ENCODE measurements around the gene CHRM5.

The CHRM5 gene

GRCh38 chr15:34059476-34059875, 91.2 kb downstream of the CHRM5 start:
- Histone ChIP-seq H3K9ac (ENCODE audit: low read depth, low read length) (no peak overlapping the region), H3K4me3 (ENCODE audit: low read length) (no peak overlapping the region), H3K9me3 (ENCODE audit: insufficient read depth, low read depth, low read length) (no peaks in the 10 kb centered on the region), H3K4me1 (ENCODE audit: insufficient read depth, low read length) (0 out of 2 replicates have a peak, but pooled peaks cover 3% of the 10 kb centered on the region), H3K27me3 (ENCODE audit: insufficient read depth, low read length) (no peaks in the 10 kb centered on the region), H3K27ac (ENCODE audit: low read depth, low read length) (no peak overlapping the region), H3K36me3 (ENCODE audit: insufficient read depth, low read length) (no peaks in the 10 kb centered on the region)
- WGBS: 78% methylated on average over 2 of the region's 2 CpGs

GRCh38 chr15:34059946-34060345, 91.6 kb downstream of the CHRM5 start:
- no peaks in the 10 kb centered on the region for H3K27me3 ChIP-seq (ENCODE audit: insufficient read depth, low read length)
- H3K4me1 ChIP-seq (ENCODE audit: insufficient read depth, low read length): 0 out of 2 replicates have a peak, but pooled peaks cover 3% of the 10 kb centered on the region
- H3K9me3 ChIP-seq (ENCODE audit: insufficient read depth, low read depth, low read length): no peaks in the 10 kb centered on the region
- 84% methylated on average over 3 of the region's 3 CpGs for WGBS
- H3K4me3 ChIP-seq (ENCODE audit: low read length): no peak overlapping the region
- no peak overlapping the region for H3K27ac ChIP-seq (ENCODE audit: low read depth, low read length)
- no peak overlapping the region for H3K9ac ChIP-seq (ENCODE audit: low read depth, low read length)
- H3K36me3 ChIP-seq (ENCODE audit: insufficient read depth, low read length): no peaks in the 10 kb centered on the region

GRCh38 chr15:34064438-34064837, 96.1 kb downstream of the CHRM5 start:
- no peaks in the 10 kb centered on the region for H3K4me1 ChIP-seq (ENCODE audit: insufficient read depth, low read length)
- H3K27ac ChIP-seq (ENCODE audit: low read depth, low read length): no peak overlapping the region
- no peaks in the 10 kb centered on the region for H3K36me3 ChIP-seq (ENCODE audit: insufficient read depth, low read length)
- 0% methylated on average over 1 of the region's 1 CpG for WGBS
- H3K4me3 ChIP-seq (ENCODE audit: low read length): no peak overlapping the region
- no peaks in the 10 kb centered on the region for H3K27me3 ChIP-seq (ENCODE audit: insufficient read depth, low read length)
- no peaks in the 10 kb centered on the region for H3K9me3 ChIP-seq (ENCODE audit: insufficient read depth, low read depth, low read length)
- no peak overlapping the region for H3K9ac ChIP-seq (ENCODE audit: low read depth, low read length)

- WGBS: 100% methylated on average over 2 of the region's 3 CpGs
- no peak overlapping the region for H3K9ac ChIP-seq (ENCODE audit: low read depth, low read length)
Observed at GRCh38 chr15:34065261-34065660, 97.0 kb downstream of the CHRM5 start.

GRCh38 chr15:34065941-34066340, 97.6 kb downstream of the CHRM5 start:
- no peaks in the 10 kb centered on the region for H3K27me3 ChIP-seq (ENCODE audit: insufficient read depth, low read length)
- no peaks in the 10 kb centered on the region for H3K36me3 ChIP-seq (ENCODE audit: insufficient read depth, low read length)
- H3K4me1 ChIP-seq (ENCODE audit: insufficient read depth, low read length): no peaks in the 10 kb centered on the region
- 90% methylated on average over 8 of the region's 8 CpGs for WGBS
- no peak overlapping the region for H3K4me3 ChIP-seq (ENCODE audit: low read length)
- H3K27ac ChIP-seq (ENCODE audit: low read depth, low read length): no peak overlapping the region
- no peak overlapping the region for H3K9ac ChIP-seq (ENCODE audit: low read depth, low read length)
- no peaks in the 10 kb centered on the region for H3K9me3 ChIP-seq (ENCODE audit: insufficient read depth, low read depth, low read length)

More at GRCh38 chr15:34065261-34065660, 97.0 kb downstream of the CHRM5 start:
- Histone ChIP-seq H3K9me3 (ENCODE audit: insufficient read depth, low read depth, low read length) (no peaks in the 10 kb centered on the region), H3K4me1 (ENCODE audit: insufficient read depth, low read length) (no peaks in the 10 kb centered on the region), H3K27me3 (ENCODE audit: insufficient read depth, low read length) (no peaks in the 10 kb centered on the region), H3K36me3 (ENCODE audit: insufficient read depth, low read length) (no peaks in the 10 kb centered on the region), H3K27ac (ENCODE audit: low read depth, low read length) (no peak overlapping the region), H3K4me3 (ENCODE audit: low read length) (no peak overlapping the region)

GRCh38 chr15:34070003-34070402, 101.7 kb downstream of the CHRM5 start:
- WGBS: 80% methylated on average over 5 of the region's 6 CpGs

GRCh38 chr15:34076785-34077184, 108.5 kb downstream of the CHRM5 start:
- Histone ChIP-seq H3K9me3 (ENCODE audit: insufficient read depth, low read depth, low read length) (no peaks in the 10 kb centered on the region), H3K9ac (ENCODE audit: low read depth, low read length) (no peak overlapping the region), H3K4me1 (ENCODE audit: insufficient read depth, low read length) (no peaks in the 10 kb centered on the region), H3K27me3 (ENCODE audit: insufficient read depth, low read length) (no peaks in the 10 kb centered on the region), H3K27ac (ENCODE audit: low read depth, low read length) (no peak overlapping the region), H3K4me3 (ENCODE audit: low read length) (no peak overlapping the region), H3K36me3 (ENCODE audit: insufficient read depth, low read length) (no peaks in the 10 kb centered on the region)
- WGBS: 92% methylated on average over 4 of the region's 4 CpGs

More at GRCh38 chr15:34070003-34070402, 101.7 kb downstream of the CHRM5 start:
- Histone ChIP-seq H3K9ac (ENCODE audit: low read depth, low read length) (no peak overlapping the region), H3K4me3 (ENCODE audit: low read length) (no peak overlapping the region), H3K36me3 (ENCODE audit: insufficient read depth, low read length) (no peaks in the 10 kb centered on the region), H3K9me3 (ENCODE audit: insufficient read depth, low read depth, low read length) (no peaks in the 10 kb centered on the region), H3K27me3 (ENCODE audit: insufficient read depth, low read length) (no peaks in the 10 kb centered on the region), H3K4me1 (ENCODE audit: insufficient read depth, low read length) (no peaks in the 10 kb centered on the region), H3K27ac (ENCODE audit: low read depth, low read length) (no peak overlapping the region)

GRCh38 chr15:34078900-34079299, 110.6 kb downstream of the CHRM5 start:
- no peak overlapping the region for H3K27ac ChIP-seq (ENCODE audit: low read depth, low read length)
- H3K4me3 ChIP-seq (ENCODE audit: low read length): no peak overlapping the region
- H3K9me3 ChIP-seq (ENCODE audit: insufficient read depth, low read depth, low read length): no peaks in the 10 kb centered on the region
- H3K27me3 ChIP-seq (ENCODE audit: insufficient read depth, low read length): no peaks in the 10 kb centered on the region
- H3K36me3 ChIP-seq (ENCODE audit: insufficient read depth, low read length): peaks cover 8% of the 10 kb centered on the region
- 89% methylated on average over 3 of the region's 3 CpGs for WGBS
- no peaks in the 10 kb centered on the region for H3K4me1 ChIP-seq (ENCODE audit: insufficient read depth, low read length)
- H3K9ac ChIP-seq (ENCODE audit: low read depth, low read length): no peak overlapping the region

GRCh38 chr15:34079904-34080303, 111.6 kb downstream of the CHRM5 start:
- Histone ChIP-seq H3K4me3 (ENCODE audit: low read length) (no peak overlapping the region), H3K9ac (ENCODE audit: low read depth, low read length) (no peak overlapping the region), H3K36me3 (ENCODE audit: insufficient read depth, low read length) (peaks cover 16% of the 10 kb centered on the region), H3K27me3 (ENCODE audit: insufficient read depth, low read length) (no peaks in the 10 kb centered on the region), H3K9me3 (ENCODE audit: insufficient read depth, low read depth, low read length) (no peaks in the 10 kb centered on the region), H3K4me1 (ENCODE audit: insufficient read depth, low read length) (no peaks in the 10 kb centered on the region), H3K27ac (ENCODE audit: low read depth, low read length) (no peak overlapping the region)
- 98% methylated on average over 4 of the region's 4 CpGs for WGBS

GRCh38 chr15:34084086-34084485, 115.8 kb downstream of the CHRM5 start:
- 93% methylated on average over 7 of the region's 7 CpGs for WGBS
- H3K27ac ChIP-seq (ENCODE audit: low read depth, low read length): no peak overlapping the region
- H3K4me1 ChIP-seq (ENCODE audit: insufficient read depth, low read length): no peaks in the 10 kb centered on the region
- H3K27me3 ChIP-seq (ENCODE audit: insufficient read depth, low read length): no peaks in the 10 kb centered on the region
- H3K36me3 ChIP-seq (ENCODE audit: insufficient read depth, low read length): peaks cover 48% of the 10 kb centered on the region
- H3K9ac ChIP-seq (ENCODE audit: low read depth, low read length): no peak overlapping the region
- H3K4me3 ChIP-seq (ENCODE audit: low read length): no peak overlapping the region
- no peaks in the 10 kb centered on the region for H3K9me3 ChIP-seq (ENCODE audit: insufficient read depth, low read depth, low read length)

GRCh38 chr15:34085746-34086145, 117.4 kb downstream of the CHRM5 start:
- H3K27me3 ChIP-seq (ENCODE audit: insufficient read depth, low read length): no peaks in the 10 kb centered on the region
- peaks cover 55% of the 10 kb centered on the region for H3K36me3 ChIP-seq (ENCODE audit: insufficient read depth, low read length)
- no peak overlapping the region for H3K9ac ChIP-seq (ENCODE audit: low read depth, low read length)
- H3K9me3 ChIP-seq (ENCODE audit: insufficient read depth, low read depth, low read length): no peaks in the 10 kb centered on the region
- 92% methylated on average over 2 of the region's 2 CpGs for WGBS
- H3K27ac ChIP-seq (ENCODE audit: low read depth, low read length): no peak overlapping the region
- no peak overlapping the region for H3K4me3 ChIP-seq (ENCODE audit: low read length)
- H3K4me1 ChIP-seq (ENCODE audit: insufficient read depth, low read length): no peaks in the 10 kb centered on the region

- H3K9ac ChIP-seq (ENCODE audit: low read depth, low read length): no peak overlapping the region
- no peak overlapping the region for H3K4me3 ChIP-seq (ENCODE audit: low read length)
- no peaks in the 10 kb centered on the region for H3K9me3 ChIP-seq (ENCODE audit: insufficient read depth, low read depth, low read length)
- H3K27me3 ChIP-seq (ENCODE audit: insufficient read depth, low read length): no peaks in the 10 kb centered on the region
- H3K36me3 ChIP-seq (ENCODE audit: insufficient read depth, low read length): peaks cover 10% of the 10 kb centered on the region
- H3K27ac ChIP-seq (ENCODE audit: low read depth, low read length): no peak overlapping the region
- WGBS: 98% methylated on average over 5 of the region's 5 CpGs
- H3K4me1 ChIP-seq (ENCODE audit: insufficient read depth, low read length): peaks cover 4% of the 10 kb centered on the region; the same call in 1 of the 2 replicates
Observed at GRCh38 chr15:34099914-34100313, 131.6 kb downstream of the CHRM5 start.

All from HUES64 (cell line).